ENCODE measurements around the gene ANTXRL.

ANTXRL gene

DNA sequence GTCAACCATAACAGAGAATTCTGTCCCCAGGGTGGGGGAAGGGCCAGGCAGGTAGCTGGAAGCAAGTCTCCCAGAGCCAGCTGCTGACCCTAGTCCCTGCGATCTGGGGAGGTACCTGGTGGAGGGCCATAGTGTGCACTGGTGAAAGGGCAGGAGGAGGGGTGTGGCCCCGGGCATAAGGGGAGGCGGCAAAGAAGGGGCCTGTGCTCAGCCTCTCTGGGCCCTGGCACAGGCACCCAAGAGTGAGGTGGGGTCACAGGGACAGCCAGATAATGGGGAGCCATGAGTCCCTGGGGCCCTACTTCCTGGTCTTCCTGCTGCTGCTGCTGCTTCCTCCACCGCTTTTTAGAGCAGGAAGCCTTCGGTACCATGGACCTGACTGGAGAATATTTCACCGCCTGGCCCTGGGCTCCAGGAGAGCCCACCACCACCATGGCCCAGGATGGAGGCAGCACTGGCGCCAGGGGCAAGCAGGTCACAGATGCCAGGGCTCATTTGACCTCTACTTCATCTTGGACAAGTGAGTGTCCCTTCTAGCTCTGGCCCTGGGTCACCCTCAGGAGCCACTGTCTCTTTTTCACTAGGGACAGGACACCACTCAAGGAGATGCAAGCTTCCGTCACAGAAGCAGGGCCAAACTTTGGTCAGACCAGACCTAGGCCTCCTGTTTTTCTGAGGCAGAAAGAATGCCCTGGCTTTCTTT is at the start of gene ANTXRL:
ANTXRL (plus strand) TSS at position 7 of the 703 bp plus-strand sequence; CDS start at position 273, 266 bp downstream.
- no peak for DNase-seq

DNA sequence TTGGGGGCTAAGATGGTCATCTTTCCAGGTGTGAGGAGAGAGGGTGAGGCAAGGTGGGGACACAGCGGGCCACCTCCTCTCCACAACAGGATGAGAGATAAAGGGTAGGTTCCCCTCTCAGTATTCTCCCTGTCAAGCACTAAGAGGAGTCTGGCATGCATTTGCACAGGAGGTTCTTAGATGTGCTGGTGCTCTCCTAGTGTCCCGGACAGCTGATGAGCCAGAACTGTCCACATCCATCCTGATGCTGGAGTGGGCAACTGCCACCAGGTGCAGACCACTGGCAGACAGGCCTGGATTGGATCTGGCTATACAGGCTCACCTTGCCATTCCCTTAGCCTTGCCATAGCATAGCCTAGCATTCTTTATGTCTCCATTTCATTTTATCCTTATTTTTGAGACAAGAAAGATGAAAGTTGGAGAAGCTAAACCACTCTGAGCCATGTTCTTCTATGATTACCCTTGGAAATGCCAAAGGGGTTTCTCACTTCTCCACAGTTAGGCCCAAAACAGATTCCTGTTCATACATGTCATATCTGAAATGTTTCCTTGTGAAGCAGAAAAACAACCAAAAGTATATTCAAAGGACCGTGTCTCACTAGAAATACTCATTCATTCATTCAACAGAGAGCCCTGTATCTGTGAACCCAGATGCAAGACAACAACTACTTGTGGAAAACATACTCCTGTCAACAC is 48.8 kb upstream of the ANTXRL start:
- DNase-seq, result no peak

- no peak for DNase-seq
Measured at GRCh38 chr10:46239247-46239646, 47.5 kb upstream of the ANTXRL start.

- DNase-seq, result peak; percentile 8 to 13
Measured at GRCh38 chr10:46239993-46240683, 46.7 kb upstream of the ANTXRL start.

GRCh38 chr10:46240684-46241565 is 45.9 kb upstream of the ANTXRL start:
- peak; percentile 14 for DNase-seq

DNA sequence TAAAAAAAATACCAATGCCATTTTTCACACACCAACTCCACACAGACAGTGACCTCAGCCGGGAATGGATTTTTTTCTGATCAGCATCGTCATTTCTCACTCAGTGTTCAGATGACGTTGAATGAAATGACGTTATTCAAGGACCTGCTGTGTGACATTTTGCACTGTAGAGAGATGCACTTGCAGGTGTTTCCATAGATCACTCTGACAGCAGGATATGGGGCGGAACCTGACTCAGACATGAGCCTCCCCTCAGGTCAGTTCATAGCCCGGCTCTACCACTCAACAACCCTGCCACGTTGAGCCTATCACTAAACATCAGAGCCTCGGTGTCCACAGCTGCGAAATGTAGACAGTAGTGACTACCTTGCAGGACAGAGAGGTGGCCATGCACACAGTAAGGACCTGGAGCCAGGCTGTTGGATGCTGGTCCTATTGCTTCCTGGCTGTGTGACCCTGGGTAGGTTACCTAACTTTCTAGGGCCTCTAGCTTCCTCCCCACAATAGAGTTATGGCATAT is 41.4 kb upstream of the ANTXRL start:
- DNase-seq, result peak in 1 of 2 experiments; percentile 1

GRCh38 chr10:46246400-46247180 is 40.2 kb upstream of the ANTXRL start:
- peak; percentile 6 to 13 for DNase-seq

- no peak for DNase-seq
Measured at GRCh38 chr10:46247181-46247475, 39.7 kb upstream of the ANTXRL start.

DNA sequence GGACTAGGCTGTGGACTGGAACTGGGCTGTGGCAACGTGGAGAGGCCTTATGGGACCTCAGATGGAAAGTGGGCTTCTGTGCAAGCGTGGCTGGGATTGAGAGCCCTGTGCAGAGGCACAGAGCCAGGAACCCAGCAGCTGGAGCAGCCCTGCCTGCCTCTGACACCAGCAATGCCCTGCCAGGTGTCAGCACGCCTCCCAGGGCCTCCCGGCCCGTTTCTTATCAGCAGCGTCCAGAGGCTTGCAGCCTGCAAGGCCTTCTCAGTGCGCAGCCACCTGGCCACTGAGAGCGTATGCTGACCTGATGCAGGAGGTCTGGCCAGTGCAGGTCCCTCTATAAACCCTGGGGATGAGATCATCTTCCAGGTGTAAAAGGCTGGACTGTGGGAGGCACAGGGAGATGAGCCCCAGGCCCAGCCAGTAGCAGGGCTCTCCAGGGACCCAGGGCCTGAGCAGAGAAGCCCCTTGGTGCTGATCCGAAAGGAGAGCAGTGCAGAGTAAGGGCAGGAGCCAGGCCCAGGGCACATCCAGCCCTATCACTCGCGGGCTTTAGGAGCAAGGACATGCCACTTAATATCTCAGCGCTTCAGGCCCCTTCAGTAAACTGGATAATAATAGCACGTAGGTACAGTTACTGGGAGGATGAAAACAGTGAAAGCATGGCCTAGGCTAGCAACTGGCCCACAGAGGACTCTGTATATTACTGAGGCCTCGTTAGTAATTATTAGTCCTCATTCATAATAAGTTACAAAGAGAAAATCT is 38.8 kb upstream of the ANTXRL start:
- DNase-seq, result peak in 1 of 2 experiments; percentile 9

DNA sequence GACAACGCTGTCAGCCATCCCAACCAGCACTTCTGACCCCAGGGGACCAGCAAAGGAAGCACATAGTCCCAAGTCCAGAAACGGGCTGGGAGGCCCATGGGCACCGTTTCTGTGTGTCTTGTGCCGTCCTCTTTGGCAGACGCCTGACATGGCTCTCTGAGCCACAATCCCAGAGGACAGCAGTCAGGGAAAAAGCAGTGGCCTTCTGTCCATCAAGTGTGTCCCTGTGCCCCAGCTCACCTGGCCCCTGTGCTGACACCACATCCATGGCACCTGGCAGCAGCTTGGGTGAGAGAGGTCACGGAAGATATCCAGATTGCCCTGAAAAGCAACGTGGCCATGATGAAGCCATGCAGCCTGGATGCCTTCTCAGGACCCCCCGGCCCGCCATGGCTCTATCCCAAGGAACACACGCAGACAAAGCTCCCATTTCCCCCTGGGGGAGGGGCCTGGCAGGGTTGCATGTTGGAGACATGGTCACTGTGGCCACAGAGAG is 38.1 kb upstream of the ANTXRL start:
- DNase-seq, result peak in 1 of 2 experiments; percentile 11

DNA sequence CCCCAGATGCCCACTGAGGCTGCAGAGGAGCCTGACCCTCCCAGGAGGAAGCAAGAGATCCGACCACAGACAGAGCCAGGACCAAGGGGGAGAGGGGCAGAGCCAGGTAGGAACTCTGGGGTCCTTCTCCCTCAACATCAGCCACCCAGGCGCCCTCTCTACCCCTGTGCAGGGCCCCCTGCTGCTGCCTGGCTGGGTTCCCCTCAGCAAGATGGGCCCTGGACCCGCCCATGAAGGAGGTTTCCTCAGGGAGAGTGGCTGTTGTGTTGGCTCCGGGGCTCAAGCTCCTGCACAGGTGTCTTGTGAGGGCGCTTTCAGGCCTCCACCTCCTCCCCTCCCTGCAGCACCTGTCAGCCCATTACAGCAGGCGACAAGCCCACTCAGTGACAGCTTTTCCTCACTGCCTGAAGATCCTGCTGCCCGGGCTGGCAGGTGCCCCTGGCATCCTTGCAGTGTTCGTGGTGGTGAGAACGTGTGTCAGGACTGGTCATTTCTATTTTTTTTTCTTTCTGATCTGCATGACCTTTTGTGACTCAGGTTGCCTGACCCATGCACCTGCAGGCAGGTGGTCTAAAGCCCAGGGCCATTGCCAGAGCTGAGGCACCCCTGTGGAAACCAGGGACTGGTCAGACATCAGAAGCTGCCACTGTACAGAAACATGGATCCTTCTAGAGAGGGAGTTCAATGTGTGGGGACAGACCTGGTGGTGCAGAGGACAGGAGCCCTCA is 37.0 kb upstream of the ANTXRL start:
- DNase-seq, result peak; percentile 13 to 14

DNA sequence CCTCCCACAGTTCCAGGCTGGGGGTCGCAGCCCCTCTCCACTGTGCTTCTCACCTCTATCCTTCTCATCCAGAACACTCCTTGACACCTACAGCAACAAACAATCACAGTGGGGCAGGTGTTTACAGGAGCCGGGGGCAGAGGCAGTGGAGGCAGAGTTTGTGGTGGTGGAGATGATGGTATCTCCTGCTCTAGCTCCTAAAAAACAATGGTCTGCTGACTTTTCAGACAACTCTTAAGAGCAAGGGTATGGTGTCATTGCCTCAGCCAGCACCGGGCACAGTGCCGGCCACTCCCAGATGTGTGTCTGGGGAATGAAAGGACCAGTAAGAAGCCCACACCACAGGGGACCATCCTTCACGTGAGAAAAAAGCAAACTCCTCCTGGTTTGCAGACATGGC is 36.3 kb upstream of the ANTXRL start:
- peak in 1 of 2 experiments; percentile 9 for DNase-seq

DNA sequence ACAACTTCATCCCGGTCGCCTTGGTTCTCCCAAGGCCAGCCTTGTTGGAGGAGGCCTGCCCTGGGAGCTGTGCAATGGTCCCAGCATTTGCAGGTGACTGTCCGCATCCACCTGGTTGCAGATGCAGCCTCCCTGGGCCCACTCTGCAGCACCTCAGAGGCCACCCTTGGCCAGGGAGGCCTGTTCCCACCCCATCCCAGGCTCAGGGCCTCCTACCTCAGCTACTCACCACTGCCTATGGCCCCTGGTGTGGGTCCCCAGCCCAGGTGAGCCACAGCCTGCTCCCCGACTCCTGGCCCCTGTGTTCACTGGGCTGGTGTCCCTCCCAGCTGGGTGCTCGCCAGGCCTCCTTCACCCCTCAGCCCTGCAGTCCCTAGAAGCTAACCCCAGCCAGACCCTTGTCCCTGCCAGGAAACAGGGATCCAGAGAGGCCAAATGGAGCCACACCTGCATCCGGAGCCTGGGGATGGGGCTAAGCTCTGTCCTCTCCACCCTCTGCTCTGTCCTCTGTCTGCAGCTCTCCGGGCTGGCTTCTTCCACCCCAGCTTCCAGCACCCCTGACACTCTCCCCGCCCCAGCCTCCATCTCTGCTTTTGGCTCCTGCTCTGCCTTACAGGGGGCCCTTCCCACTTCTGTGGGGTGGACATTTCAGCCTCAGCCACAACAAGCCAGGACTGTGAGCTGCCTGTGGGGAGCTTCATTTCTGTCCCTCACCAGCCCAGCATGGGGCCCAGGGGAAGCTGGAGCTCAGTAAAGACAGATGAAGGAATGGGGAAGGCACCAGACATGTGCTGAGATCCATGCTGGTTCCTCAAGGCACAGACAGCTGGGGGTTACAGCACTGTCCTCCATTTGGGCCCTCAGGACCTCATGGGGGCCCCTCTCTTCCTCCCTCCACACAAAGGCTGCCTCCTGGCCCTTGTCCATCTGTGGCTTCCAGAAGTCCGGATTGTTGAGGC is 35.6 kb upstream of the ANTXRL start:
- peak; percentile 11 to 12 for DNase-seq

- no peak for DNase-seq
Measured at GRCh38 chr10:46251857-46252847, 34.6 kb upstream of the ANTXRL start.

GRCh38 chr10:46253076-46254006 is 33.5 kb upstream of the ANTXRL start:
- peak in 1 of 2 experiments; percentile 11 for DNase-seq

GRCh38 chr10:46254007-46254383 is 32.8 kb upstream of the ANTXRL start:
- no peak for DNase-seq
